Measurements from ENCODE around the gene RBM26.
"Not testable (repeated sequence)": the region's sequence is repeated elsewhere in the genome, so short reads cannot be mapped to it uniquely, and the experiment has no call there.

The RBM26 gene

DNA sequence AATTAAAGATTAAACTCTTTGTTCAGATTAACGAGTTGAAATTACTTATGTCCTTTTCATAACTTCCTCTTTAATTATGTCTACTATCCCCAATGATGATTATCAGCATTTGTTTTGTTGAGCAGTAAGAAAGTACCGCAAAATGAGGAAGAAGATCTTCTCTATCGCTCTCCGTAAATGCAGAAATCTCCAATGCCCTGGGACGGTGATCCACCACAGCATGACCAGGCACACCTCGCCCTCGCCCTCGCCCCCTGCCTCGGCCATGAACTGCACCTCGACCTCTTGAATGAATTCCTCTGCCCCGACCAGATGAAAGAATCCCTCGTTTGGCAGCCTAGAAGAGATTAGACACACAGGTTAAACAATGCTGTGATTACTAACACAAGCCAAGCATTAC lies 69.1 kb downstream of the RBM26 start:
- no peak for DNase-seq (ENCODE audit: low read depth)

DNA sequence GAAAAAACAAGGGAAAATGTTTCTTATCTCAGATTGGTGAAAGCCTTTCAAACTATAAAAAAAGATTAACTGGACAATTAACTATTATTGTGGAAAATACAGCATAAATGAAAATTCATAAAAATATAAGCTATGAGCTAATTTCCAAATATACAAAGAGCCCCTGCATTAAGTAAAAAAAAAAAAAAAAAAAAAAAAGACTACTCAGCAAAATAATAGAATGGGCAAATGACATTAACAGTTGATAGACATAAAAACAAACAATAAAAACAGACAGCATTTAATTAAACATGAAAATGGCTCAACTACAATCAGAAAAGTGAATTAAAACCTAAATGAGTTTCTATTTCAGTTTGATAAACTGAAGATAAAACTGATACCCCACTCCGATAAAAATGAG lies 77.5 kb downstream of the RBM26 start:
- no peak for DNase-seq (ENCODE audit: low read depth)

GRCh38 chr13:79320433-79320832 lies 85.6 kb downstream of the RBM26 start:
- DNase-seq (ENCODE audit: low read depth), result no peak

DNA sequence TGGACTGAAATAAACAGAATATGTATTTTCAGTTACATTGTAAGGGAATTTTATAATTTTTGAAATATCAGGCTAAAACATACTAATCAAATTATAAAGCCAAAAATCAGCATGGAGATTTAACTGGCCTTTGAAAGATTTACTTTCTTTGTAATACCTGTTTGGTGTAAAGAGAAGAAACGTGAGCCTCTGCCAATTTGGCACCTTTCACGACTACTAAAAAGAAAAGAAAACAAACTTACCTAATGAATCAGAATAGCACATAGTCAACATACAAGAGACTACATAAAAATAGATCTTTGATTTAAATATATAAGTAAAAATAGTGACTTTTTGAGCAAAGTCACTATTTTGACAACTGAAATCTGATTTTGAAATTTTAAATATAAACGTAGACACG lies 87.4 kb downstream of the RBM26 start:
- no peak for DNase-seq (ENCODE audit: low read depth)

- no peak for DNase-seq (ENCODE audit: low read depth)
Measured at GRCh38 chr13:79317856-79318255, 88.2 kb downstream of the RBM26 start.

DNA sequence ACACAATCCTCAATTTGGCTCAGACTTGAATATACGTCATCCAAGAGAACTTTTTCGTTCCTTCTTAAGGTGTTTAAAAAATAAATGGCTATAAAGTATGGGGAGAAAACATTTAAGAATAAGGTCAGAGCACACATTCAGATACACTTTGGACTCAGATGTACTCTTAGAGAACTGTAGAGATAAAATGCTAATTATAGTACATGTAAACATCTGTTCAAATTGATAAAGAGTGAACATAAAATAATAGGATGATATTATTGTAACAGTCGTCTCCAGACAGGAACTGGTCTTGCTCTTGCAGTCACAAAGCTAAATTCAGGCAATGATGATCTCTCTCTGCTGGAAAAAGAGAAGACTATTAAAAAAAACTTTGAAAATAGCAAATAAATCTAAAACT lies 91.4 kb downstream of the RBM26 start:
- no peak for DNase-seq (ENCODE audit: low read depth)

DNA sequence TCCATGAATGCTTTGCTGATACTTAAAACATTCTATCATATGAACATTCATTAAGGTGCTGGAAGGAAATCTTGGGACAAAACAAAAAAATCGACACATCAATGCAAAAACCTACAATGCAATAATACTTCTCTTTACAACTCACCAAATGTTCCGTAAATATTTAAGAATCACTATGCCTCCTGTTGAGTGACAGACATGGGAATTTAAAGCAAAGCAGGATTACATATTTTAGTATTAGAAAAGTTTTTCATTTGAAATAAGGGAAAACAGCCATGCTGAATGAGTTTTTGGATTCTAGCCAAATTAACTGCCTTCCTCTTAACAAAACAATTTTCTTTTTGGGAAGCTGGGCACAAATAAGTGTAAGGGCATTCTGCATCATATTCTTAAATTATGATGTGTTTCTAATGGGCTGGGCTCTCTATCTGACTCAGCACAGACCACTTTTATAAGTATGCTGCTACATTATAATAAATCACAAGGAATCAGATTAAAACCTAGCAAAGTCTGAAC lies 93.7 kb downstream of the RBM26 start:
- DNase-seq (ENCODE audit: low read depth), result no peak

DNA sequence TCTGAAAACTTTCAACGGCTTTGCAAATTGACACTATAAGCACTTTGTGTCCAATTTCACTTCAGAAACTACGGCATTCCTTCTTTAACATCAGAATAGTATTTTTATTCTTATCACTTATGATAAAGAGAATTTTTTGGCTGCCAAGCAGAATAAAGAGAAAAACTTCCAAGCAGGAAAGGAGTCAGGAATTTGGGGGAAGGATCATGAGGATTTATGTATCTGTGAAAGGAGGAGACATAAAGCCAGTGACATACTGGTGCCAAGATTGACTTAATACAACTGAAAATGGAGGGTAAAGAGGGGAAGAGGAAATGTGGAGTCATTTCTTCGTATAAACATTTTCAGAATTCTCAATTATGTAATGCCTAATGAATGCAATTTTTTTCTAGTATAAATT lies 94.7 kb downstream of the RBM26 start:
- DNase-seq (ENCODE audit: low read depth), result no peak

- no peak for DNase-seq (ENCODE audit: low read depth)
Measured at GRCh38 chr13:79309690-79310089, 96.4 kb downstream of the RBM26 start.

DNA sequence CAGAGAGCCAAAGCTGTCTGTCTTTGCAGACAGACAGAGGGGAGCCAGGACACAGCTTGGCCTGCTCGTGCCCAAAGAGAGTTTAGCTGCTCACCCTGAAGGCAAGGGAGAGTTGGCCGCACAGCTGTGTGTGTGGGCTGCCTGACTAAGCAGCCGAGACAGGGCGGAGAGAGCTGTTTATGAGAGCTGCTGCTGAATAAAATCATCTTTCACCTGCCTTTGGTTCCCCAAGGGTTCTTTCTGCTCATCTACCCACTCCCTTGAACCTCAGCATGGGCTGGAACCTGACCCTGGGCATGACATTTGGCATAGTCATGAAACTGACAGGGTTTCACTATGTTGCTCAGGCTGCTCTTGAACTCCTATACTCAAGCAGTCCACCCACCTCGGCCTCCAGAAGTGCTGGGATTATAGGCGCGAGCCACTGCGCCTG lies 98.2 kb downstream of the RBM26 start:
- DNase-seq (ENCODE audit: low read depth), result no peak

GRCh38 chr13:79307433-79307861 lies 98.6 kb downstream of the RBM26 start:
- no peak for DNase-seq (ENCODE audit: low read depth)

DNA sequence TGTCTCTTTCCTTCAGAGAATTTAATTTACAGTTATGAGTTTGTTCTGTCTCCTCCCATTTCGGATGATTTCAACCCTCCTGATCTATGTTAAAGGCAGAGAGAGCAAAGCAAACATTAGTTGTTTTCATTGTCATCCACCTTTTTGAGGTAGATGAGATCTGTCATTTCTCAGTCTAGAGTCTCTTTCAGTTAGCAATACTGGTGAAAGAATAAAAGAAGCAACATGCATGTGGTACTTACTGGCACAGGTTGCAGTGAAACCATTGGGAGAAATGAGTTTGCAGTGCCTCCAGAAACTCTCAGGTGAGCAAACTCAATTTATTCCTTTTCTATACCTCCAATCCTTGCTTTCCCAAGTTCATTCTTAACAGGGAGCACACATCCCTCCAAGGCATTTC lies 99.4 kb downstream of the RBM26 start:
- DNase-seq (ENCODE audit: low read depth), result no peak

- no peak for DNase-seq (ENCODE audit: low read depth)
Measured at GRCh38 chr13:79297128-79297527, 108.9 kb downstream of the RBM26 start.

DNA sequence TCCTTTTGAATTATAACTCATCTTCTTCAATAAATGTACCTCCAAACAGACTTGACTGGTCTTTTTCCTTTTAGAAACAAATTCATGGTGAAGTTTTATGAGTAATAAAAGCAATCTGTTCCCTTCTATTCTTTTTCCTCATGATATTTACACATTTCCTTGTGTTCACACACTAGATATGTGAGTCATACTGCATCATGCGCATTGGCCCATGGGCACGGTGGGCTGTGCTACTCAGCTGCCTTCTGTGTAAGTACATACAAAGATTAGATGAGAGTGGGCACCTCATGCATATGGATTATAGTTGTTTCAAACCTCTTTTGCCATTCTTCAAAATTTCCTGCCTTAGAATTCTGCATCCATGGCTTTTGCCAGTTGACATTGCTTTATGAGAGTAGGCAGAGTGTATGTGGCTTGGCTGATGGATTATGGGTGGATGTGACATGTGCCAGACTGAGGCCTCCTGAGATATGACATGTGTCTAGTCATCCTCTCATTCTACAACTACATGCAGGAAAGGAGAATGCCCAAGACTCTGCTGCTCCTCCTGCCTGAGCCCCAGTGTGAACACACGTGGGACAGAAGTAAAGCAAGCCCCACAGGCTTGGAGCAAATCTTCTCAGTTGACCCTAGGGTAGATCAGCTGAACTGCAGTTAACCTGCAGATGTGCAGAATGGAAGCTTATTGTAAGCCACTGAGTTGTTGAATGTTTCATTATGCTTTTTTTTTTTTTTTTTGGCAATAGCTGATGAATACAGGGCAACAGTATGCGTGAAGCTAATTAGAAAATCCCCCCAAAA lies 109.9 kb downstream of the RBM26 start:
- DNase-seq (ENCODE audit: low read depth), result no peak

GRCh38 chr13:79290595-79291244 lies 115.3 kb downstream of the RBM26 start:
- no peak for DNase-seq (ENCODE audit: low read depth)

DNA sequence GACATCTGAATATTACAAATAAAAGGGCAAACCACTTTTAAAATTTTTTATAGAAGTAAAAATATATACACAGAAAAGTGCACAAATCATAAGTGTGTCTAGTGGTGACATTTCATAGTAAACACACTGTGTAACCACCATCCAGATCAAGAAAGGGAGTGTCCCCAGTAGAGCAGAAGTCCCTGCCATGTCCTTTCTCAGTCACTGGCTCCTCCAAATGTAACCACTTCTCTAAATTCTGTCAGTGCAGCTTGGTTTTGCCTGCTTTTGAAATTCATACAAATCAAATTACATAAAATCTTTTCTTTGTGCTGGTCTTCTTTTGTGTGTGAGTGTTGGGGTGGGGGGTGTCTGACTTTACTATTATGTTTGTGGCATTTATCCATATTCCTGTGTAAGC lies 116.5 kb downstream of the RBM26 start:
- DNase-seq (ENCODE audit: low read depth), result no peak

GRCh38 chr13:79287939-79288795 lies 117.9 kb downstream of the RBM26 start:
- DNase-seq (ENCODE audit: low read depth), result no peak

DNA sequence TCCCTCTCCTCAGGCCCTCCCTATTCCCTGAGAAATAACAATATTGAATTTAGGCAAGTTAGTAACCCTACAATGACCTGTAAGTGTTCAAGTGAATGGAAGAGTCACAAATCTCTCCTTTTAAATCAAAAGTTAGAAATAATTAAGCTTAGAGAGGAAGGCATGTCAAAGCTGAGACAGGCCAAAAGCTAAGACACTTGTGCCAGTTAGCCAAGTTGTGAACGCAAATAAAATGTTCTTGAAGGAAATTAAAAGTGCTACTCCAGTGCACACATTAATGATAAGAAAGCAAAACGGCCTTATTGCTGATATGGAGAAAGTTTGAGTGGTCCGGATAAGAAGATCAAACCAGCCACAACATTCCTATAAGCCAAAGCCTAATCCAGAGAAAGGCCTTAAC lies 120.9 kb downstream of the RBM26 start:
- DNase-seq (ENCODE audit: low read depth), result no peak

DNA sequence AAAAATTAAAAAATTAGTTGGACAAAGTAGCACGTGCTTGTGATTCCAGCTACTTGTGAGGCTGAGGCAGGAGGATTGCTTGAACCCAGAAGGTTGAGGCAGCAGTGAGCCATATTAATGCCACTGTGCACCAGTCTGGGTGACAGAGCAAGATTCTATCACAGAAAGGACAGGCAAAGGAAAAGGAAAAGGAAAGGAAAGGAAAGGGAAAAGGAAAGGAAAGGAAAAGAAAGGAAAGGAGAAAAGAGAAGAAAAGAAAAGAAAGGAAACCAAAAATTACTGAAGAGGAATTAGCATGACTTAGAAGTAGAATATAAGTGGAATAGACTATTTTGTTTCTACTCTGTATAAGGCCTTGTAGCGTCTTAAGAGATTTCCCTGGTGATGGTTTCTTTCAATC lies 122.3 kb downstream of the RBM26 start:
- no peak for DNase-seq (ENCODE audit: low read depth)

- no peak for DNase-seq (ENCODE audit: low read depth)
Measured at GRCh38 chr13:79282976-79283375, 123.1 kb downstream of the RBM26 start.

DNA sequence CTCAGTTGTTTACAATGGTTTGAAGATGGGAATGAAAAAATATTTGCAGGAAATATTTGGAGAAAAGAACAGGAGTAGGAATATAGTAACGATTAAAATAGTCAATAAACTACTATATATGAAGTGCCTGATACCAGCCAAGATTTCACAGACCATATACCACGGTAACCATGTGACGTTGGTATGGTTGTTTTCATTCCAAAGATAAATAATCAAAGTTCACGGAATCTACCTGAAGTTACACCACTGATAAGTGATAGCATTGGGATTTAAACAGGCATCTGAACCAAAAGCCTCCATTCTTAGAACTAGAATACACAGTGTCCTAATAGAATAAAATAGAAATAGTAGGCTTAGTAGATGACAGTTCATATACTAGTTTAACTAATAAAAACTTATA lies 123.5 kb downstream of the RBM26 start:
- DNase-seq (ENCODE audit: low read depth), result no peak

DNA sequence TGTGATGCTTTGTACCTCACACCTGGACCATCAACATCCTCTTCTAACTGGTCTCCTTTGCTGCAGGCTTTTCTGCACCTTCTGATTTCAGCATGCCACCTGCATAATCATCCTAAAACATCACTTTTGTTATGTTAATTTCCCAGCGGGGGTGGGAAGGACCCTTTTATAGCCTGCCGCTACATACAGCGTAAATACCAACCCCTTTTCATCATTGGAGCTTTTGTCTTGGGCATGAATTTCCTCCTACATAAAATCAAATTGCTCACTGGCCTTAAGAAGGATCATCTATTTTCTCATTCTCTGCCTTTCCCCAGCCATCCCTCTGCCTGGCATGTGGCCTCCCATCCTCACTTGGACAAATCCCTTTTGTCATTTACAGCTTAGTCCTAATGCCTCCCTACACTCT lies 124.7 kb downstream of the RBM26 start:
- DNase-seq (ENCODE audit: low read depth), result no peak

- DNase-seq (ENCODE audit: low read depth), result not testable (repeated sequence)
Measured at GRCh38 chr13:79279735-79280134, 126.3 kb downstream of the RBM26 start.
